ENCODE measurements around the gene ZNF57. TPM values are rescaled to one million over a fixed set of nuclear protein-coding genes. Genes with fewer than 3 reads are reported as not detected.

The ZNF57 gene
- total RNA-seq, 4 donors from 2014 or later: 2.7 to 4.2 (median 3.2) TPM

- Histone ChIP-seq H3K4me3 (no peak overlapping the region), H3K27me3 (no peaks in the 10 kb centered on the region), H3K27ac (no peak overlapping the region), H3K9me3 (no peaks in the 10 kb centered on the region), H3K4me1 (peaks cover 0 to 29% (median 9%) of the 10 kb centered on the region in 4 donors), H3K36me3 (no peaks in the 10 kb centered on the region)
- no peak for DNase-seq (ENCODE audit: low spot score in 2 of 2)
- TF ChIP-seq CTCF (IDR thresholded peaks at IDR 0.05) (no peak), EP300 (IDR thresholded peaks at IDR 0.05) (no peak), POLR2A (IDR thresholded peaks at IDR 0.05) (no peak)
- 87 to 90% methylated on average over 5 of the region's 5 CpGs for WGBS, 2 donors
These were observed 64.1 kb downstream of the ZNF57 start for GRCh38 chr19:2964874-2965273.

- Histone ChIP-seq H3K4me3 (no peak overlapping the region), H3K4me1 (peaks cover 0 to 44% (median 14%) of the 10 kb centered on the region in 4 donors), H3K9me3 (no peaks in the 10 kb centered on the region), H3K27me3 (no peaks in the 10 kb centered on the region), H3K27ac (no peak overlapping the region), H3K36me3 (no peaks in the 10 kb centered on the region)
- WGBS, 2 donors: 77 to 79% methylated on average over 8 of the region's 8 CpGs
- TF ChIP-seq POLR2A (IDR thresholded peaks at IDR 0.05) (no peak), EP300 (IDR thresholded peaks at IDR 0.05) (no peak), CTCF (IDR thresholded peaks at IDR 0.05) (no peak)
- DNase-seq (ENCODE audit: low spot score in 2 of 2): no peak
These were observed 67.2 kb downstream of the ZNF57 start for GRCh38 chr19:2967972-2968371.

Other genes starting within 250 kb of the ZNF57 start
- gene GNG7, start 198.2 kb upstream of the ZNF57 start, total RNA-seq: 1 to 10 TPM; 2.6 to 5.3 (median 3.5) TPM
- gene DIRAS1, start 179.6 kb upstream of the ZNF57 start, total RNA-seq: under 1 TPM in 3 of 4 donors, not detected in 1; 0.59 to 0.90 (median 0.87) TPM
- 10 to 100 TPM; 29.8 to 42.5 (median 36.2) TPM for gene SLC39A3, start 160.9 kb upstream of the ZNF57 start, total RNA-seq
- 10 to 100 TPM; 40.2 to 47.6 (median 44.9) TPM for gene SGTA, start 117.7 kb upstream of the ZNF57 start, total RNA-seq
- gene THOP1, start 115.4 kb upstream of the ZNF57 start, total RNA-seq: 10 to 100 TPM; 35.8 to 91.8 (median 42.9) TPM
- gene ZNF554, start 81.1 kb upstream of the ZNF57 start, total RNA-seq: 1 to 10 TPM; 4.4 to 9.0 (median 6.7) TPM
- 10 to 100 TPM in 1 of 4 donors, 1 to 10 TPM in 3; 5.7 to 11.4 (median 6.6) TPM for gene ZNF555, start 59.5 kb upstream of the ZNF57 start, total RNA-seq
- gene ZNF556, start 33.6 kb upstream of the ZNF57 start, total RNA-seq: 1 to 10 TPM in 1 of 4 donors, under 1 TPM in 3; under 0.01 to 1.3 (median 0.59) TPM
- 1 to 10 TPM; 2.2 to 4.5 (median 3.3) TPM for gene ZNF77, start 44.0 kb downstream of the ZNF57 start, total RNA-seq
- gene TLE6, start 76.6 kb downstream of the ZNF57 start, total RNA-seq: 10 to 100 TPM in 1 of 4 donors, 1 to 10 TPM in 1, under 1 TPM in 2; 0.44 to 13.5 (median 2.7) TPM
- gene TLE2, start 128.4 kb downstream of the ZNF57 start, total RNA-seq: 100 to 1,000 TPM in 3 of 4 donors, 10 to 100 TPM in 1; 87.5 to 184 (median 122) TPM
- 1,000 to 10,000 TPM in 1 of 4 donors, 100 to 1,000 TPM in 3; 449 to 1,111 (median 479) TPM for gene TLE5, start 161.6 kb downstream of the ZNF57 start, total RNA-seq
- gene GNA11, start 193.4 kb downstream of the ZNF57 start, total RNA-seq: 100 to 1,000 TPM in 3 of 4 donors, 10 to 100 TPM in 1; 65.1 to 114 (median 107) TPM
- gene GNA15, start 235.1 kb downstream of the ZNF57 start, total RNA-seq: 10 to 100 TPM in 2 of 4 donors, 1 to 10 TPM in 2; 3.8 to 22.5 (median 7.8) TPM